COLO829 (cell line): ENCODE results near the gene TAS2R39.
A peak's percentile ranks its signal among the peaks of the same experiment; 100 is the strongest.
"Not testable (repeated sequence)": the region's sequence is repeated elsewhere in the genome, so short reads cannot be mapped to it uniquely, and the experiment has no call there.

ENCODE experiments used
- DNase-seq: peaks from one replicate; pipeline ENCODE4 v3.0.0; 2012; ENCODE audit warnings: low spot score

The TAS2R39 gene

GRCh38 chr7:143183024-143183423 lies at the start of gene TAS2R39:
Gene TAS2R39, plus strand, starts transcription at chr7:143183419. Its CDS starts 0 bp downstream, at chr7:143183419.
- no peak for DNase-seq

- DNase-seq, result no peak
Observed at GRCh38 chr7:143147070-143147469, 36.1 kb upstream of the TAS2R39 start.

GRCh38 chr7:143148050-143148449 lies 35.2 kb upstream of the TAS2R39 start:
- no peak for DNase-seq

- no peak for DNase-seq
Observed at GRCh38 chr7:143148651-143149050, 34.6 kb upstream of the TAS2R39 start.

- DNase-seq, result not testable (repeated sequence)
Observed at GRCh38 chr7:143150696-143151095, 32.5 kb upstream of the TAS2R39 start.

GRCh38 chr7:143158617-143159016 lies 24.6 kb upstream of the TAS2R39 start:
- not testable (repeated sequence) for DNase-seq

- no peak for DNase-seq
Observed at GRCh38 chr7:143171697-143172096, 11.5 kb upstream of the TAS2R39 start.

GRCh38 chr7:143172354-143172753 lies 10.9 kb upstream of the TAS2R39 start:
- no peak for DNase-seq

GRCh38 chr7:143176128-143176527 lies 7.1 kb upstream of the TAS2R39 start:
- DNase-seq, result no peak

GRCh38 chr7:143177374-143178119 lies 5.7 kb upstream of the TAS2R39 start:
- DNase-seq, result no peak

GRCh38 chr7:143180771-143181170 lies 2.4 kb upstream of the TAS2R39 start:
- DNase-seq, result not testable (repeated sequence)

GRCh38 chr7:143181349-143181748 lies 1.9 kb upstream of the TAS2R39 start:
- DNase-seq, result no peak

- DNase-seq, result no peak
Observed at GRCh38 chr7:143185551-143185950, 2.3 kb downstream of the TAS2R39 start.

- no peak for DNase-seq
Observed at GRCh38 chr7:143188994-143189393, 5.8 kb downstream of the TAS2R39 start.

GRCh38 chr7:143193880-143194279 lies 10.7 kb downstream of the TAS2R39 start:
- no peak for DNase-seq

- no peak for DNase-seq
Observed at GRCh38 chr7:143199040-143199439, 15.8 kb downstream of the TAS2R39 start.

- DNase-seq, result no peak
Observed at GRCh38 chr7:143202161-143202560, 18.9 kb downstream of the TAS2R39 start.

- DNase-seq, result no peak
Observed at GRCh38 chr7:143203386-143203785, 20.2 kb downstream of the TAS2R39 start.

GRCh38 chr7:143205560-143206293 lies 22.5 kb downstream of the TAS2R39 start:
- no peak for DNase-seq

- DNase-seq, result peak; percentile 6
Observed at GRCh38 chr7:143210541-143210940, 27.3 kb downstream of the TAS2R39 start.

GRCh38 chr7:143213478-143213877 lies 30.3 kb downstream of the TAS2R39 start:
- DNase-seq, result not testable (repeated sequence)

GRCh38 chr7:143214789-143215679 lies 31.8 kb downstream of the TAS2R39 start:
- DNase-seq, result peak; percentile 99
